H1 (cell line): ENCODE data around the gene SLC28A2. TPM values are rescaled to one million over a fixed set of nuclear protein-coding genes. Genes with fewer than 3 reads are reported as not detected.

Source experiments
- CTCF ChIA-PET: fragments of 300-600 bp; sonication (Branson Sonifier 250); formaldehyde crosslinking; loops from one replicate; lab custom pipeline; 2021; ENCODE audit not compliant: partially characterized antibody; lab: Charles Lee
- POLR2A ChIA-PET: fragments of 300-600 bp; sonication (Branson Sonifier 250); formaldehyde crosslinking; loops from one replicate; lab custom pipeline; 2021; ENCODE audit warnings: inconsistent platforms; ENCODE audit not compliant: partially characterized antibody; lab: Charles Lee
- DNase-seq, 2 experiments: peaks; one replicate each; pipeline versions ENCODE4 v3.0.0 to v3.0.0-alpha.2; 2010 to 2022; ENCODE audit warnings: low spot score in 2 of 2, low read depth in 1 of 2, mixed read lengths in 1 of 2
- FAIRE-seq: peaks from 2 replicates; lab custom pipeline; 2011; peaks lifted over from hg19 to GRCh38; lab: Jason Lieb, UNC
- H2AFZ ChIP-seq: 2 replicates; pipeline ENCODE4 v1.8.1; 2012; ENCODE audit warnings: low read length, inconsistent platforms
- H2AK5ac ChIP-seq: 2 replicates; pipeline ENCODE4 v1.6.1; 2013; ENCODE audit warnings: low read depth, low read length
- H2BK120ac ChIP-seq: replicated peaks from 2 replicates; pipeline ENCODE3; 2013; ENCODE audit warnings: low read depth, low read length, inconsistent platforms
- H2BK12ac ChIP-seq: 2 replicates; pipeline ENCODE4 v1.6.1; 2013; ENCODE audit warnings: low read depth, low read length
- H2BK15ac ChIP-seq: 2 replicates; pipeline ENCODE4 v1.6.1; 2013; ENCODE audit warnings: low read length
- H2BK20ac ChIP-seq: 2 replicates; pipeline ENCODE4 v1.6.1; 2013; ENCODE audit warnings: low read length
- H2BK5ac ChIP-seq: 2 replicates; pipeline ENCODE4 v1.6.1; 2013; ENCODE audit warnings: low read depth, low read length
- H3K14ac ChIP-seq: 2 replicates; pipeline ENCODE4 v1.6.1; 2013; ENCODE audit warnings: inconsistent platforms; ENCODE audit not compliant: insufficient read length
- H3K18ac ChIP-seq: 2 replicates; pipeline ENCODE4 v1.6.1; 2013; ENCODE audit warnings: low read length; ENCODE audit errors: extremely low read depth
- H3K23ac ChIP-seq: 2 replicates; pipeline ENCODE4 v1.6.1; 2013; ENCODE audit warnings: inconsistent platforms; ENCODE audit not compliant: insufficient read length
- H3K23me2 ChIP-seq: 2 replicates; pipeline ENCODE4 v1.6.1; 2013; ENCODE audit warnings: low read depth, low read length
- H3K27ac ChIP-seq: 2 replicates; pipeline ENCODE4 v1.6.1; 2011; ENCODE audit warnings: low read depth, low read length, inconsistent platforms
- H3K27me3 ChIP-seq, 4 experiments: replicated peaks in 1 of 4; 1 replicate in 1 of 4; 2 replicates in 3 of 4; pipeline versions ENCODE4 v1.6.1 to v1.8.1; 2011 to 2013; ENCODE audit warnings: low read length in 3 of 4, mild to moderate bottlenecking in 3 of 4, inconsistent platforms in 2 of 4, mixed read lengths in 2 of 4, moderate library complexity in 1 of 4; ENCODE audit not compliant: control insufficient read depth in 3 of 4, insufficient read depth in 3 of 4; ENCODE audit errors: extremely low read depth in 1 of 4
- H3K36me3 ChIP-seq, 4 experiments: 2 replicates each; pipeline versions ENCODE4 v1.6.1 to v1.8.1; 2011 to 2013; ENCODE audit warnings: mild to moderate bottlenecking in 4 of 4, low read length in 3 of 4, moderate library complexity in 2 of 4, control low read depth in 1 of 4, inconsistent platforms in 1 of 4; ENCODE audit not compliant: insufficient read depth in 4 of 4, control insufficient read depth in 2 of 4
- H3K4ac ChIP-seq: replicated peaks from 2 replicates; pipeline ENCODE3; 2013; ENCODE audit warnings: low read length, low read depth, mixed read lengths, inconsistent platforms; ENCODE audit not compliant: insufficient read length
- H3K4me1 ChIP-seq, 4 experiments: replicated peaks in 1 of 4; 1 replicate in 1 of 4; 2 replicates in 3 of 4; pipeline versions ENCODE4 v1.6.1 to v1.8.1; 2011 to 2013; ENCODE audit warnings: low read length in 3 of 4, inconsistent platforms in 2 of 4, mixed read lengths in 1 of 4; ENCODE audit not compliant: insufficient read depth in 4 of 4, control insufficient read depth in 3 of 4
- H3K4me2 ChIP-seq, 2 experiments: 2 replicates each; pipeline versions ENCODE4 v1.6.1 to v1.8.1; 2011 to 2013; ENCODE audit warnings: low read depth in 2 of 2, low read length in 2 of 2, control low read depth in 1 of 2, inconsistent platforms in 1 of 2, mild to moderate bottlenecking in 1 of 2; ENCODE audit not compliant: insufficient read depth in 1 of 2
- H3K4me3 ChIP-seq, 4 experiments: fragments of 200-600, 300-600 bp in 1 of 4; sonication (generic), shearing (Covaris generic), sonication (Bioruptor Twin) in 1 of 4; 2 replicates each; pipeline versions ENCODE4 v1.5.1 to v1.8.1; 2011 to 2016; ENCODE audit warnings: low read length in 4 of 4, low read depth in 3 of 4, control low read depth in 2 of 4, inconsistent platforms in 2 of 4, mild to moderate bottlenecking in 2 of 4, mixed read lengths in 1 of 4, moderate library complexity in 1 of 4; ENCODE audit not compliant: insufficient read depth in 2 of 4; ENCODE audit errors: extremely low read depth in 1 of 4
- H3K56ac ChIP-seq: replicated peaks from 2 replicates; pipeline ENCODE3; 2013; ENCODE audit warnings: low read depth, mild to moderate bottlenecking, mixed read lengths, low read length, inconsistent platforms; ENCODE audit not compliant: insufficient read length
- H3K79me1 ChIP-seq: 2 replicates; pipeline ENCODE4 v1.6.1; 2013; ENCODE audit warnings: low read depth, low read length, control low read depth
- H3K79me2 ChIP-seq, 2 experiments: 2 replicates each; pipeline versions ENCODE4 v1.6.1 to v1.8.1; 2012 to 2013; ENCODE audit warnings: low read length in 2 of 2, mild to moderate bottlenecking in 2 of 2, inconsistent platforms in 1 of 2; ENCODE audit not compliant: insufficient read depth in 2 of 2, control insufficient read depth in 1 of 2
- H3K9ac ChIP-seq, 4 experiments: replicated peaks in 1 of 4; 1 replicate in 1 of 4; 2 replicates in 3 of 4; pipeline versions ENCODE4 v1.6.1 to v1.8.1; 2011 to 2013; ENCODE audit warnings: low read depth in 3 of 4, low read length in 3 of 4, control low read depth in 2 of 4, mild to moderate bottlenecking in 2 of 4, moderate library complexity in 2 of 4, inconsistent platforms in 1 of 4; ENCODE audit errors: extremely low read depth in 1 of 4
- H3K9me3 ChIP-seq, 2 experiments: 2 replicates each; pipeline versions ENCODE4 v1.6.1 to v1.8.1; 2012 to 2013; ENCODE audit warnings: mild to moderate bottlenecking in 2 of 2, moderate library complexity in 2 of 2, control low read depth in 1 of 2, inconsistent platforms in 1 of 2, low read depth in 1 of 2, low read length in 1 of 2, mixed read lengths in 1 of 2; ENCODE audit not compliant: insufficient read depth in 2 of 2
- H4K20me1 ChIP-seq, 2 experiments: replicated peaks in 1 of 2; 2 replicates each; pipeline versions ENCODE3 to v1.8.1; 2011 to 2013; ENCODE audit warnings: inconsistent platforms in 2 of 2, low read length in 2 of 2, mild to moderate bottlenecking in 1 of 2; ENCODE audit not compliant: insufficient read depth in 2 of 2, control insufficient read depth in 1 of 2
- H4K5ac ChIP-seq: 2 replicates; pipeline ENCODE4 v1.6.1; 2013; ENCODE audit warnings: low read length, low read depth, mixed read lengths, inconsistent platforms; ENCODE audit not compliant: insufficient read length
- H4K8ac ChIP-seq: 2 replicates; pipeline ENCODE4 v1.8.0; 2013; ENCODE audit warnings: mild to moderate bottlenecking, moderate library complexity, low read length, inconsistent platforms; ENCODE audit not compliant: insufficient read depth; ENCODE audit errors: extremely low read depth
- H4K91ac ChIP-seq: replicated peaks from 2 replicates; pipeline ENCODE3; 2013; ENCODE audit warnings: low read length, mixed read lengths, inconsistent platforms; ENCODE audit not compliant: insufficient read length
- CTCF ChIP-seq, 3 experiments: IDR thresholded peaks; 1 replicate in 2 of 3; 2 replicates in 1 of 3; pipeline versions ENCODE4 v1.5.1 to v1.6.1; 2011; ENCODE audit warnings: low read length in 3 of 3, mild to moderate bottlenecking in 3 of 3, inconsistent platforms in 2 of 3, low read depth in 1 of 3, moderate library complexity in 1 of 3; ENCODE audit not compliant: insufficient read depth in 1 of 3; ENCODE audit errors: control extremely low read depth in 1 of 3
- RFX5 ChIP-seq: IDR thresholded peaks from 2 replicates; pipeline ENCODE4 v1.6.1; 2011; ENCODE audit warnings: low read depth, low read length, improper control_type of control experiment, borderline replicate concordance
- WGBS, 2 experiments: shearing (Covaris generic) in 1 of 2; methylation state at CpG; one replicate each; pipeline versions ENCODE4 v1.1.6 to v1.1.7; 2013 to 2015; ENCODE audit warnings: low lambda C conversion rate in 2 of 2, mixed read lengths in 2 of 2, inconsistent platforms in 1 of 2, low coverage in 1 of 2, missing lambda C conversion rate in 1 of 2; ENCODE audit not compliant: insufficient replicate concordance in 2 of 2, insufficient coverage in 1 of 2, insufficient read length in 1 of 2; ENCODE audit errors: extremely low coverage in 1 of 2, missing lambda C conversion rate in 1 of 2; 5-methylcytosine and 5-hydroxymethylcytosine counted together
- polyA plus RNA-seq, 7 experiments: library from polyadenylated mRNA; depleted of rRNA in 3 of 7; stranded (reverse) in 5 of 7; unstranded in 2 of 7; fragments of >200 nt in 5 of 7; fragments of 200-250 nt in 2 of 7; gene quantifications; 1 replicate in 5 of 7; 2 replicates in 1 of 7; 4 replicates in 1 of 7; pipeline versions ENCODE4 v1.2.1 to v1.2.3, GENCODE V29; 2011 to 2013; ENCODE audit warnings: missing spikeins in 2 of 7, mixed read lengths in 2 of 7
- total RNA-seq: library from RNA; stranded (reverse); fragmentation: NEBNext Ultra II Directional; extraction: Animal tissue kit (Norgen Biotek cat#: 25700); gene quantifications from 2 replicates; pipeline ENCODE4 v1.2.1, GENCODE V29; 2021

Gene SLC28A2
- total and polyA plus RNA-seq, 2 of the 8 experiments (the other 6 are each of a cell fraction or from before 2014, with no cell fraction given), result 0.11 TPM; not detected in 1

DNA sequence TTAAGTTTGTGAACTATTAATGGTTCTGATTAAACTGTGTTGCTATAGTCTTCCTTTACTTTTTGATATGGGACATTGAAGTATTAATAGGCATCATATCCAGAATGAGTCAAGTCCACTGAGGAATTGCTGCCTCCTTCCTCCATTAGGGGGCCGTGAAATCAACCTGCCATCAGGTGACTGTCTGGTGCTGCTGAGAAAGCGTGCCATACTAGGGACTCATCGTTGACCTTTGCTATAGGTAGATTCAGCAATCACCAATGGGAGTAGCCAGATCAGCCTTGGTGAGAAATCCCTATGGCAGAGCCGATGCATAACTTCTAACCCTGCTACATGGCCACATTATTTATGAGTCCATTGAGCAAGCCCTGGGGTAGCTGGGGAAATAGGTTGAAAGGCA, 30.1 kb upstream of the SLC28A2 start:
- CTCF ChIA-PET, result interaction anchor here (0.6 to 18.0 kb wide), 5 partner anchors 10 to 236 kb away, joined by 3 to 213 read pairs (median 8); partner anchors contain the start of gene SLC28A2
- FAIRE-seq, result no peak

More for the DNA sequence above, 30.1 kb upstream of the SLC28A2 start:
- no peak overlapping the region for H2BK15ac ChIP-seq
- H2BK20ac ChIP-seq, result no peak overlapping the region
- no peak overlapping the region for H4K91ac ChIP-seq
- H3K4me1 ChIP-seq, result no peaks in the 10 kb centered on the region
- H3K4ac ChIP-seq, result no peak overlapping the region
- H4K5ac ChIP-seq, result no peak overlapping the region
- H4K8ac ChIP-seq, result no peak overlapping the region
- H3K27me3 ChIP-seq, result no peaks in the 10 kb centered on the region
- H3K36me3 ChIP-seq, result no peaks in the 10 kb centered on the region
- no peaks in the 10 kb centered on the region for H3K79me2 ChIP-seq
- no peak overlapping the region for H2AFZ ChIP-seq
- H3K27ac ChIP-seq, result no peak overlapping the region
- DNase-seq, result no peak
- no peak overlapping the region for H3K56ac ChIP-seq
- H2BK5ac ChIP-seq, result no peak overlapping the region
- H3K4me2 ChIP-seq, result no peak overlapping the region
- H4K20me1 ChIP-seq, result no peaks in the 10 kb centered on the region
- H3K9me3 ChIP-seq, result no peaks in the 10 kb centered on the region
- no peak overlapping the region for H3K14ac ChIP-seq
- H3K23ac ChIP-seq, result no peak overlapping the region
- no peaks in the 10 kb centered on the region for H3K79me1 ChIP-seq
- WGBS, 2 experiments, result 84% methylated on average over 4 of the region's 4 CpGs; no CpG with 5 or more reads in 1 of the 2 experiments
- no peak overlapping the region for H2BK12ac ChIP-seq
- no peak overlapping the region for H3K18ac ChIP-seq
- POLR2A ChIA-PET, result no interaction called here
- no peak overlapping the region for H2BK120ac ChIP-seq
- no peak overlapping the region for H2AK5ac ChIP-seq
- no peak overlapping the region for H3K9ac ChIP-seq
- no peaks in the 10 kb centered on the region for H3K23me2 ChIP-seq
- peak in 2 of 3 experiments; percentile 26 to 42; a peak in 3 of 4 replicates for TF ChIP-seq CTCF (IDR thresholded peaks at IDR 0.05; ENCODE audit: control extremely low read depth in 1 of 3, insufficient read depth in 1 of 3, low read depth in 1 of 3, low read length in 3 of 3)
- no peak for TF ChIP-seq RFX5
- TF ChIP-seq, all 59 proteins: peak for 1
- H3K4me3 ChIP-seq, result no peak overlapping the region
